NB4 (cell line): Measurements from ENCODE around the gene USP17L18.
"Not testable (repeated sequence)": the region's sequence is repeated elsewhere in the genome, so short reads cannot be mapped to it uniquely, and the experiment has no call there.

Experiments
- POLR2A ChIP-seq: IDR thresholded peaks from 2 replicates; pipeline ENCODE4 v1.6.1; 2011; ENCODE audit warnings: mild to moderate bottlenecking; ENCODE audit not compliant: insufficient read length; ENCODE audit errors: extremely low read depth
- TF ChIP-seq, protein P1 (sequence below): IDR thresholded peaks from one replicate; pipeline ENCODE4 v1.5.1; 2012; ENCODE audit warnings: low read depth, low read length
- TF ChIP-seq, protein P2 (sequence below): IDR thresholded peaks from 2 replicates; pipeline ENCODE4 v1.6.1; 2011; ENCODE audit warnings: low read depth, low read length

DNA sequence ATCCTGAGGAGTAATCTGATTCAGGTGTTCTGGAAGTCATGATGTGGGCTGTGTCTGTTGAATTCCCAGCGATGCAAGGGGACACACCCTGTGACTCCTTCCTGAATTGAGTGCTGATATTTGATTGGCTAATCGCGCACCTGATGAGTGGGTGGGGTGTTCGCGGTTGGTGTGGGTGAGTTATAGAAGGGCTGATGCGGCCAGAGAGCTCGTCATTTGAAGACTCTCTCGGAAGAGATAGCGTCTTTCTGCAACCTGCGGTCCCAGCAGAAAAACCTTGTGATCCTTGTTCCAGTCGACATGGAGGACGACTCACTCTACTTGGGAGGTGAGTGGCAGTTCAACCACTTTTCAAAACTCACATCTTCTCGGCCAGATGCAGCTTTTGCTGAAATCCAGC lies 38.1 kb upstream of the USP17L18 start, which contains the start of gene USP17L10:
- TF ChIP-seq POLR2A: not testable (repeated sequence)
- TF ChIP-seq, protein P1, sequence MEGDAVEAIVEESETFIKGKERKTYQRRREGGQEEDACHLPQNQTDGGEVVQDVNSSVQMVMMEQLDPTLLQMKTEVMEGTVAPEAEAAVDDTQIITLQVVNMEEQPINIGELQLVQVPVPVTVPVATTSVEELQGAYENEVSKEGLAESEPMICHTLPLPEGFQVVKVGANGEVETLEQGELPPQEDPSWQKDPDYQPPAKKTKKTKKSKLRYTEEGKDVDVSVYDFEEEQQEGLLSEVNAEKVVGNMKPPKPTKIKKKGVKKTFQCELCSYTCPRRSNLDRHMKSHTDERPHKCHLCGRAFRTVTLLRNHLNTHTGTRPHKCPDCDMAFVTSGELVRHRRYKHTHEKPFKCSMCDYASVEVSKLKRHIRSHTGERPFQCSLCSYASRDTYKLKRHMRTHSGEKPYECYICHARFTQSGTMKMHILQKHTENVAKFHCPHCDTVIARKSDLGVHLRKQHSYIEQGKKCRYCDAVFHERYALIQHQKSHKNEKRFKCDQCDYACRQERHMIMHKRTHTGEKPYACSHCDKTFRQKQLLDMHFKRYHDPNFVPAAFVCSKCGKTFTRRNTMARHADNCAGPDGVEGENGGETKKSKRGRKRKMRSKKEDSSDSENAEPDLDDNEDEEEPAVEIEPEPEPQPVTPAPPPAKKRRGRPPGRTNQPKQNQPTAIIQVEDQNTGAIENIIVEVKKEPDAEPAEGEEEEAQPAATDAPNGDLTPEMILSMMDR: not testable (repeated sequence)
- TF ChIP-seq, protein P2, sequence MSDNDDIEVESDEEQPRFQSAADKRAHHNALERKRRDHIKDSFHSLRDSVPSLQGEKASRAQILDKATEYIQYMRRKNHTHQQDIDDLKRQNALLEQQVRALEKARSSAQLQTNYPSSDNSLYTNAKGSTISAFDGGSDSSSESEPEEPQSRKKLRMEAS: not testable (repeated sequence)
